ENCODE measurements around the gene PARD3B.

Gene PARD3B

DNA sequence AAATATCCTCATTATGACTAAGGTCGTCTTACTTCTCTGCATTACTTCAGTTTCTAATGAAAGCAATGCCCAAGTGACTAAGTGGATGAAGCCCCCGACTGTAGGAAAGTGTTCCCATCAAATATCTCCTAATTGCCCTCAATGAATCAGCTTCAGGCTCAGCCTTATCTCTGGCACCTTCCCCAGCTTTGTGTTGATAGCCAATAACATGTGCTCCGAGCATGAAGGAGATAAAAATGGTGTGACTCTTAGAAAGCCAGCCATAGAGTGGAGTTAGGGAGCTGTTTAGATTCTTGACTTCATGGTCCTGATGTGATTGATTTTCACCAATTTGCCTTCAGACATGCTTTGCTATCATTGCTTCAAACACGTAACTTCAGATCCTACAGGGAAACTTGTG lies 797.8 kb downstream of the PARD3B start:
- TF ChIP-seq, protein P1, sequence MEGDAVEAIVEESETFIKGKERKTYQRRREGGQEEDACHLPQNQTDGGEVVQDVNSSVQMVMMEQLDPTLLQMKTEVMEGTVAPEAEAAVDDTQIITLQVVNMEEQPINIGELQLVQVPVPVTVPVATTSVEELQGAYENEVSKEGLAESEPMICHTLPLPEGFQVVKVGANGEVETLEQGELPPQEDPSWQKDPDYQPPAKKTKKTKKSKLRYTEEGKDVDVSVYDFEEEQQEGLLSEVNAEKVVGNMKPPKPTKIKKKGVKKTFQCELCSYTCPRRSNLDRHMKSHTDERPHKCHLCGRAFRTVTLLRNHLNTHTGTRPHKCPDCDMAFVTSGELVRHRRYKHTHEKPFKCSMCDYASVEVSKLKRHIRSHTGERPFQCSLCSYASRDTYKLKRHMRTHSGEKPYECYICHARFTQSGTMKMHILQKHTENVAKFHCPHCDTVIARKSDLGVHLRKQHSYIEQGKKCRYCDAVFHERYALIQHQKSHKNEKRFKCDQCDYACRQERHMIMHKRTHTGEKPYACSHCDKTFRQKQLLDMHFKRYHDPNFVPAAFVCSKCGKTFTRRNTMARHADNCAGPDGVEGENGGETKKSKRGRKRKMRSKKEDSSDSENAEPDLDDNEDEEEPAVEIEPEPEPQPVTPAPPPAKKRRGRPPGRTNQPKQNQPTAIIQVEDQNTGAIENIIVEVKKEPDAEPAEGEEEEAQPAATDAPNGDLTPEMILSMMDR (IDR thresholded peaks at IDR 0.05): no peak
- no peak overlapping the region for H3K27ac ChIP-seq
- no peak for DNase-seq (ENCODE audit: low spot score)
- no peak overlapping the region for H3K4me3 ChIP-seq

GRCh38 chr2:205346649-205347048 lies 801.4 kb downstream of the PARD3B start:
- Histone ChIP-seq H3K27ac (no peak overlapping the region), H3K4me3 (no peak overlapping the region)
- no peak for DNase-seq (ENCODE audit: low spot score)
- TF ChIP-seq, protein P1 (IDR thresholded peaks at IDR 0.05): no peak

DNA sequence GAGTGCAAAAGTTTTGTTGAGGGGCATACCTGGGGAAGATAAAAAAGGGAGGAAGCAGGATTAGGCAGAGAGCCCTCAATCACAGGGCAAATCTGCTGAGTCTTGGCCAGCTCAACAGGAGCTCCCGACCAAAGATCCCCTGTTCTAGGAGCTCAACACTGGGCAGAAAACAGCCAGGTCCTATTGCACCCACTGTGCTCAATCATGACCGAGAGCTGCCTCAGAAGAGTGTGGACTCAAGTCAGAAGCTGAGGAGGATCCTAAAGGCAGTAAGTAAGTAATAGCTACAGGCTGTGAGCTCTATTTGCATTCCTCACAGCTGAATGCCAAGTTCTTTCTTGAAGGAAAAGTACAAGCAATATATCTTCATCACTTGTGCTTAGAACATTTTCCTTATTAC lies 802.6 kb downstream of the PARD3B start:
- Histone ChIP-seq H3K27ac (no peak overlapping the region), H3K4me3 (no peak overlapping the region)
- DNase-seq (ENCODE audit: low spot score): no peak
- TF ChIP-seq, protein P1 (IDR thresholded peaks at IDR 0.05): no peak

DNA sequence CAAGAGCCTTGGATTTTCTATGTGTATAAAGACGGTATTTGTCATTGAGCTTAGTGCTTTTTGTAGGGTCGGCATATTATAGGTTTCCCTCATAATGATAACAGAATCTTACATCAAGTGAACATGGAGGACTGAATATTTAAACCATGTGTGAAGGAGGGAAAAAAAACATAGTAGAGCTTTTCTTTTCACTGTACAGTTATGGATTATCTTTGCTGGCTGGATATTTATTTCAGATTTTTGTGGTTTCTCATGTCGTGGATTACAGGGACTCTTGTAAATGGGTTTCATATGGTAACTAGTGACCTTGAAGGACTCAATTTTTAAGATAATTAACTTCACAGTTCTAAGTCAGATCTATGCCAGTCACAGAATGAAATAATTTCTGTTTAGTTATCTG lies 806.8 kb downstream of the PARD3B start:
- TF ChIP-seq, protein P1 (IDR thresholded peaks at IDR 0.05): no peak
- H3K4me3 ChIP-seq: no peak overlapping the region
- no peak overlapping the region for H3K27ac ChIP-seq
- DNase-seq (ENCODE audit: low spot score): no peak

DNA sequence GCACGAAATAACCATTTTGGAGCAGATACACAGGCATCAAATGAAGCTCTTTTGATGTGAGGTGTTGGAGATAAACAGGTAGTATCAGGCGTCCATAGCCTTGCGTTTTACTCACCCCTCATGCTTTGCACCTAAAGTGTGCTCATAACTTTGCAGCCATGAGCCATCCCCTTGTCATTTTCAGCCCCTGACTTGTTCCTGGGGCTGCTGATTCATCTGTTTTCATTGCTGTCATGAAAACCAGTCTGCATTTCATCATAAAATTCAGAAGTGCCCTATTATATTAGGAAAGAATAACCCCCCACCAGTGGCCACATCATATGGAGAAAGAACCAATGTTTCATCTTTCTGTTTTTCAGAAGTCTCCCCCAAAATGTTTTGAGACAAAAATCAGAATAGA lies 807.3 kb downstream of the PARD3B start:
- TF ChIP-seq, protein P1 (IDR thresholded peaks at IDR 0.05): no peak
- DNase-seq (ENCODE audit: low spot score): no peak

DNA sequence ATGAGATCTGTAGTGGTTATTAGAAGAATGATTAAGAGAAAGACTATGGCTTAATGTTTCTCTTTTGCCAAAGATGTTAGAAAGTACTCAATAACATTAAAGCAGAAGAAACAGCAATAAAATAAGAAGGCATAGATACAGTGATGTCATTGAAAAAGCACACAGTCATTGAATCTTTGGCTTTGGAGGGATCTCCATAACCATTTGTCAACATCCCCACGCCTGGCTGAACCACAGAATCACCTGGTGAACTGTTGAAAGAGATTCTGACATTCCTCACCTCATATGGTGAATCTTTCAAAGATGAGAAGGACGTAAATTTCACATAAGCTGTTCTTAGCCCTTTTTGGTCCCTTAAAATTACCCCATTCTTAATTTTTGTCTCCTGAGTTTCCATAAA lies 812.5 kb downstream of the PARD3B start:
- no peak for DNase-seq (ENCODE audit: low spot score)
- TF ChIP-seq, protein P1 (IDR thresholded peaks at IDR 0.05): no peak
- Histone ChIP-seq H3K27ac (no peak overlapping the region), H3K4me3 (no peak overlapping the region)

More for the DNA sequence above, 807.3 kb downstream of the PARD3B start:
- Histone ChIP-seq H3K27ac (no peak overlapping the region), H3K4me3 (no peak overlapping the region)

- H3K27ac ChIP-seq: no peak overlapping the region
- H3K4me3 ChIP-seq: no peak overlapping the region
- no peak for DNase-seq (ENCODE audit: low spot score)
- TF ChIP-seq, protein P1 (IDR thresholded peaks at IDR 0.05): no peak
Measured at GRCh38 chr2:205358351-205358815, 813.1 kb downstream of the PARD3B start.
